GM12878 (cell line): ENCODE measurements around the gene PLET1.

Source experiments
- CREB1 ChIP-seq: IDR thresholded peaks from 2 replicates; pipeline ENCODE4 v1.6.1; 2012; ENCODE audit warnings: low read depth, mild to moderate bottlenecking, inconsistent platforms
- CTCF ChIP-seq, 3 experiments: IDR thresholded peaks in 2 of 3; conservative IDR thresholded peaks in 1 of 3; 2 replicates each; pipeline ENCODE4 v1.5.1; 2011; ENCODE audit warnings: low read depth in 3 of 3, low read length in 3 of 3, mild to moderate bottlenecking in 3 of 3, control low read depth in 2 of 3, moderate library complexity in 2 of 3, inconsistent platforms in 1 of 3, mixed read lengths in 1 of 3; ENCODE audit not compliant: control insufficient read depth in 2 of 3, insufficient read depth in 1 of 3; ENCODE audit errors: extremely low read depth in 1 of 3
- EGR1 ChIP-seq, 2 experiments: IDR thresholded peaks; 1 replicate in 1 of 2; 2 replicates in 1 of 2; pipeline ENCODE4 v1.6.1; 2011 to 2012; ENCODE audit warnings: low read depth in 2 of 2, low read length in 2 of 2, borderline replicate concordance in 1 of 2, mild to moderate bottlenecking in 1 of 2, moderate library complexity in 1 of 2
- FOS ChIP-seq: IDR thresholded peaks from 3 replicates; pipeline ENCODE4 v1.6.1; 2011; ENCODE audit warnings: borderline replicate concordance; ENCODE audit not compliant: insufficient read length; ENCODE audit errors: extremely low read depth
- MAX ChIP-seq: IDR thresholded peaks from 2 replicates; pipeline ENCODE4 v1.6.1; 2012; ENCODE audit warnings: low read depth, low read length, improper control_type of control experiment
- MXI1 ChIP-seq: fragments of 150-350 bp; IDR thresholded peaks from 2 replicates; pipeline ENCODE4 v1.6.1; 2011; ENCODE audit warnings: low read depth, mild to moderate bottlenecking, inconsistent platforms, low read length, improper control_type of control experiment
- NFYB ChIP-seq: IDR thresholded peaks from 2 replicates; pipeline ENCODE4 v1.6.1; 2011; ENCODE audit warnings: low read depth, mild to moderate bottlenecking, low read length, improper control_type of control experiment, moderate library complexity; ENCODE audit not compliant: insufficient read depth
- POLR2A ChIP-seq: IDR thresholded peaks from 2 replicates; pipeline ENCODE4 v1.6.1; 2011; ENCODE audit warnings: low read depth, mild to moderate bottlenecking, low read length
- POLR2AphosphoS5 ChIP-seq: IDR thresholded peaks from 2 replicates; pipeline ENCODE4 v1.6.1; 2011; ENCODE audit warnings: mild to moderate bottlenecking, low read length, inconsistent platforms
- RAD21 ChIP-seq: IDR thresholded peaks from 2 replicates; pipeline ENCODE4 v1.6.1; 2011; ENCODE audit warnings: mild to moderate bottlenecking, low read depth, low read length, moderate library complexity; ENCODE audit not compliant: insufficient read depth
- SMC3 ChIP-seq: IDR thresholded peaks from 2 replicates; pipeline ENCODE4 v1.6.1; 2011; ENCODE audit warnings: low read length, improper control_type of control experiment, borderline replicate concordance
- ZNF274 ChIP-seq: IDR thresholded peaks from one replicate; pipeline ENCODE4 v1.8.0; 2011; ENCODE audit not compliant: insufficient read length, insufficient read depth

GRCh38 chr11:112306230-112306629, 45.6 kb upstream of the PLET1 start:
- TF ChIP-seq FOS = no peak
- no peak for TF ChIP-seq MXI1
- no peak for TF ChIP-seq EGR1 (IDR thresholded peaks at IDR 0.05; ENCODE audit: borderline replicate concordance in 1 of 2, low read depth in 2 of 2, low read length in 2 of 2)
- TF ChIP-seq CREB1 = no peak
- TF ChIP-seq ZNF274 = no peak
- TF ChIP-seq CTCF (IDR thresholded peaks at IDR 0.05 in 2 of 3, conservative IDR thresholded peaks at IDR 0.05 in 1 of 3; ENCODE audit: control insufficient read depth in 2 of 3, extremely low read depth in 1 of 3, insufficient read depth in 1 of 3, low read depth in 3 of 3, low read length in 3 of 3) = no peak
- TF ChIP-seq SMC3 = no peak
- TF ChIP-seq RAD21 = no peak
- TF ChIP-seq NFYB = no peak
- no peak for TF ChIP-seq MAX
- TF ChIP-seq POLR2A = no peak
- no peak for TF ChIP-seq POLR2AphosphoS5
